ENCODE measurements around the gene OR8G5.

OR8G5 gene

GRCh38 chr11:124285610-124286344 lies 29.6 kb downstream of the OR8G5 start:
- no peak for DNase-seq

GRCh38 chr11:124294687-124295086 lies 38.5 kb downstream of the OR8G5 start:
- DNase-seq, result no peak

- DNase-seq, result no peak
Observed at GRCh38 chr11:124296016-124296415, 39.8 kb downstream of the OR8G5 start.

- no peak for DNase-seq
Observed at GRCh38 chr11:124297921-124298320, 41.7 kb downstream of the OR8G5 start.

GRCh38 chr11:124301548-124301947 lies 45.4 kb downstream of the OR8G5 start:
- no peak for DNase-seq

- DNase-seq, result no peak
Observed at GRCh38 chr11:124302347-124303125, 46.4 kb downstream of the OR8G5 start.

- no peak for DNase-seq
Observed at GRCh38 chr11:124307093-124307492, 50.9 kb downstream of the OR8G5 start.

- no peak for DNase-seq
Observed at GRCh38 chr11:124310721-124311120, 54.5 kb downstream of the OR8G5 start.

GRCh38 chr11:124311269-124311668 lies 55.1 kb downstream of the OR8G5 start:
- DNase-seq, result no peak

- DNase-seq, result no peak
Observed at GRCh38 chr11:124311670-124312069, 55.5 kb downstream of the OR8G5 start.

- no peak for DNase-seq
Observed at GRCh38 chr11:124313131-124313530, 57.0 kb downstream of the OR8G5 start.

- DNase-seq, result no peak
Observed at GRCh38 chr11:124313849-124314248, 57.7 kb downstream of the OR8G5 start, which contains the start of gene OR8D1. TSS of gene OR8D1 (minus strand) at chr11:124313949. CDS start at chr11:124310766, 3,183 bp downstream.

- DNase-seq, result no peak
Observed at GRCh38 chr11:124315052-124315451, 58.9 kb downstream of the OR8G5 start.
